ENCODE results near the gene SPG7.

DNA sequence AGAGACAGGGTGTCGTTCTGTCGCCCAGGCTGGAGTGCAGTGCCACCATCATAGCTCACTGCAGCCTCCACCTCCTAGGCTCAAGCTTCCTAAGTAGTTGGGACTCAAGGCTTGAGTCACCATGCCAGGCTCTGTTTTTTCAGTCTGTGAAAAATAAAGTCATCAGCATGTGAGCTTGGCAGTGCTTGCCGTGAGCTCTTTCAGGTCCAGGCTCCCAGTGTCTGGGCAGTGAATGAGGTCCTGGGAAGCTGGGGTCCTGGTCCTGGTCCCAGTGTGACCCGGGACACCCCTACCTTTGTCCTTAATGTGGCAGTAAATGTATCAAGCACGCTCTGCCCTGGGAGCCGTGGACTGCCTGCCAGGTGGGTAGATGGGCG is 29.3 kb downstream of the SPG7 start:
- TF ChIP-seq, protein P1, sequence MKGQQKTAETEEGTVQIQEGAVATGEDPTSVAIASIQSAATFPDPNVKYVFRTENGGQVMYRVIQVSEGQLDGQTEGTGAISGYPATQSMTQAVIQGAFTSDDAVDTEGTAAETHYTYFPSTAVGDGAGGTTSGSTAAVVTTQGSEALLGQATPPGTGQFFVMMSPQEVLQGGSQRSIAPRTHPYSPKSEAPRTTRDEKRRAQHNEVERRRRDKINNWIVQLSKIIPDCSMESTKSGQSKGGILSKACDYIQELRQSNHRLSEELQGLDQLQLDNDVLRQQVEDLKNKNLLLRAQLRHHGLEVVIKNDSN (CRISPR knock-in tag; IDR thresholded peaks at IDR 0.05) = no peak
- TF ChIP-seq, protein P2, sequence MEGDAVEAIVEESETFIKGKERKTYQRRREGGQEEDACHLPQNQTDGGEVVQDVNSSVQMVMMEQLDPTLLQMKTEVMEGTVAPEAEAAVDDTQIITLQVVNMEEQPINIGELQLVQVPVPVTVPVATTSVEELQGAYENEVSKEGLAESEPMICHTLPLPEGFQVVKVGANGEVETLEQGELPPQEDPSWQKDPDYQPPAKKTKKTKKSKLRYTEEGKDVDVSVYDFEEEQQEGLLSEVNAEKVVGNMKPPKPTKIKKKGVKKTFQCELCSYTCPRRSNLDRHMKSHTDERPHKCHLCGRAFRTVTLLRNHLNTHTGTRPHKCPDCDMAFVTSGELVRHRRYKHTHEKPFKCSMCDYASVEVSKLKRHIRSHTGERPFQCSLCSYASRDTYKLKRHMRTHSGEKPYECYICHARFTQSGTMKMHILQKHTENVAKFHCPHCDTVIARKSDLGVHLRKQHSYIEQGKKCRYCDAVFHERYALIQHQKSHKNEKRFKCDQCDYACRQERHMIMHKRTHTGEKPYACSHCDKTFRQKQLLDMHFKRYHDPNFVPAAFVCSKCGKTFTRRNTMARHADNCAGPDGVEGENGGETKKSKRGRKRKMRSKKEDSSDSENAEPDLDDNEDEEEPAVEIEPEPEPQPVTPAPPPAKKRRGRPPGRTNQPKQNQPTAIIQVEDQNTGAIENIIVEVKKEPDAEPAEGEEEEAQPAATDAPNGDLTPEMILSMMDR (IDR thresholded peaks at IDR 0.05) = no peak
- TF ChIP-seq JUN (CRISPR knock-in tag; IDR thresholded peaks at IDR 0.05) = no peak
- TF ChIP-seq ESRRA (CRISPR knock-in tag; IDR thresholded peaks at IDR 0.05; ENCODE audit: borderline replicate concordance) = no peak
- TF ChIP-seq ZNF416 (CRISPR knock-in tag; IDR thresholded peaks at IDR 0.05) = no peak
- TF ChIP-seq ATF1 (CRISPR knock-in tag; IDR thresholded peaks at IDR 0.05) = no peak
- TF ChIP-seq, protein P3, sequence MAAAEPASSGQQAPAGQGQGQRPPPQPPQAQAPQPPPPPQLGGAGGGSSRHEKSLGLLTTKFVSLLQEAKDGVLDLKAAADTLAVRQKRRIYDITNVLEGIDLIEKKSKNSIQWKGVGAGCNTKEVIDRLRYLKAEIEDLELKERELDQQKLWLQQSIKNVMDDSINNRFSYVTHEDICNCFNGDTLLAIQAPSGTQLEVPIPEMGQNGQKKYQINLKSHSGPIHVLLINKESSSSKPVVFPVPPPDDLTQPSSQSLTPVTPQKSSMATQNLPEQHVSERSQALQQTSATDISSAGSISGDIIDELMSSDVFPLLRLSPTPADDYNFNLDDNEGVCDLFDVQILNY (CRISPR knock-in tag; IDR thresholded peaks at IDR 0.05) = no peak
- TF ChIP-seq, protein P4, sequence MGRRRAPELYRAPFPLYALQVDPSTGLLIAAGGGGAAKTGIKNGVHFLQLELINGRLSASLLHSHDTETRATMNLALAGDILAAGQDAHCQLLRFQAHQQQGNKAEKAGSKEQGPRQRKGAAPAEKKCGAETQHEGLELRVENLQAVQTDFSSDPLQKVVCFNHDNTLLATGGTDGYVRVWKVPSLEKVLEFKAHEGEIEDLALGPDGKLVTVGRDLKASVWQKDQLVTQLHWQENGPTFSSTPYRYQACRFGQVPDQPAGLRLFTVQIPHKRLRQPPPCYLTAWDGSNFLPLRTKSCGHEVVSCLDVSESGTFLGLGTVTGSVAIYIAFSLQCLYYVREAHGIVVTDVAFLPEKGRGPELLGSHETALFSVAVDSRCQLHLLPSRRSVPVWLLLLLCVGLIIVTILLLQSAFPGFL (CRISPR knock-in tag; IDR thresholded peaks at IDR 0.05; ENCODE audit: borderline replicate concordance) = no peak
- TF ChIP-seq ETV6 (CRISPR knock-in tag; IDR thresholded peaks at IDR 0.05) = no peak
- TF ChIP-seq, protein P5, sequence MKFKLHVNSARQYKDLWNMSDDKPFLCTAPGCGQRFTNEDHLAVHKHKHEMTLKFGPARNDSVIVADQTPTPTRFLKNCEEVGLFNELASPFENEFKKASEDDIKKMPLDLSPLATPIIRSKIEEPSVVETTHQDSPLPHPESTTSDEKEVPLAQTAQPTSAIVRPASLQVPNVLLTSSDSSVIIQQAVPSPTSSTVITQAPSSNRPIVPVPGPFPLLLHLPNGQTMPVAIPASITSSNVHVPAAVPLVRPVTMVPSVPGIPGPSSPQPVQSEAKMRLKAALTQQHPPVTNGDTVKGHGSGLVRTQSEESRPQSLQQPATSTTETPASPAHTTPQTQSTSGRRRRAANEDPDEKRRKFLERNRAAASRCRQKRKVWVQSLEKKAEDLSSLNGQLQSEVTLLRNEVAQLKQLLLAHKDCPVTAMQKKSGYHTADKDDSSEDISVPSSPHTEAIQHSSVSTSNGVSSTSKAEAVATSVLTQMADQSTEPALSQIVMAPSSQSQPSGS (CRISPR knock-in tag; IDR thresholded peaks at IDR 0.05; ENCODE audit: borderline replicate concordance, low read depth) = no peak
- TF ChIP-seq JAZF1 (CRISPR knock-in tag; IDR thresholded peaks at IDR 0.05) = no peak

All from WTC11 (cell line).